ENCODE results near the gene DCN.

Gene DCN

GRCh38 chr12:91093341-91093740, 89.3 kb downstream of the DCN start:
- no peak for TF ChIP-seq CTCF (IDR thresholded peaks at IDR 0.05; ENCODE audit: borderline replicate concordance, control extremely low read depth, extremely low read depth, insufficient read depth, missing control alignments)
- no peak for DNase-seq (ENCODE audit: low spot score)
- in situ Hi-C loops (cut with MboI; ENCODE audit: low sequenced_read_pairs, unreplicated experiment) = no loop called here

GRCh38 chr12:91091916-91092715, 90.5 kb downstream of the DCN start:
- no peak for TF ChIP-seq CTCF (IDR thresholded peaks at IDR 0.05; ENCODE audit: borderline replicate concordance, control extremely low read depth, extremely low read depth, insufficient read depth, missing control alignments)
- no peak for DNase-seq (ENCODE audit: low spot score)
- in situ Hi-C loops (cut with MboI; ENCODE audit: low sequenced_read_pairs, unreplicated experiment) = no loop called here

Measured in GM13976 (cell line).